CD4-positive, alpha-beta T cell treated with Interleukin-15 for 1 hour (primary cell): ENCODE data around the gene ERC2.

Experiments used
- DNase-seq: peaks from one replicate; pipeline ENCODE4 v3.0.0-alpha.2; 2020

ERC2 gene

GRCh38 chr3:56365905-56366640 lies 102.2 kb downstream of the ERC2 start:
- DNase-seq = no peak

GRCh38 chr3:56364665-56365064 lies 103.6 kb downstream of the ERC2 start:
- DNase-seq = no peak

- no peak for DNase-seq
Observed at GRCh38 chr3:56363720-56364119, 104.5 kb downstream of the ERC2 start.

GRCh38 chr3:56361731-56362130 lies 106.5 kb downstream of the ERC2 start:
- DNase-seq = no peak

GRCh38 chr3:56357266-56357665 lies 111.0 kb downstream of the ERC2 start:
- no peak for DNase-seq

GRCh38 chr3:56356808-56357207 lies 111.5 kb downstream of the ERC2 start:
- DNase-seq = no peak

- no peak for DNase-seq
Observed at GRCh38 chr3:56355570-56356185, 112.6 kb downstream of the ERC2 start.

- no peak for DNase-seq
Observed at GRCh38 chr3:56351537-56351936, 116.7 kb downstream of the ERC2 start.

- DNase-seq = no peak
Observed at GRCh38 chr3:56347219-56347871, 120.9 kb downstream of the ERC2 start.

- DNase-seq = no peak
Observed at GRCh38 chr3:56342475-56342874, 125.8 kb downstream of the ERC2 start.

GRCh38 chr3:56339671-56340070 lies 128.6 kb downstream of the ERC2 start:
- no peak for DNase-seq

- DNase-seq = no peak
Observed at GRCh38 chr3:56339244-56339643, 129.0 kb downstream of the ERC2 start.

- DNase-seq = no peak
Observed at GRCh38 chr3:56336023-56336422, 132.2 kb downstream of the ERC2 start.

GRCh38 chr3:56324473-56324872 lies 143.8 kb downstream of the ERC2 start:
- no peak for DNase-seq

- no peak for DNase-seq
Observed at GRCh38 chr3:56323986-56324420, 144.3 kb downstream of the ERC2 start.

GRCh38 chr3:56322862-56323261 lies 145.4 kb downstream of the ERC2 start:
- DNase-seq = no peak

- DNase-seq = no peak
Observed at GRCh38 chr3:56321892-56322291, 146.4 kb downstream of the ERC2 start.

- DNase-seq = no peak
Observed at GRCh38 chr3:56321383-56321782, 146.9 kb downstream of the ERC2 start.

- DNase-seq = no peak
Observed at GRCh38 chr3:56320883-56321282, 147.4 kb downstream of the ERC2 start.

GRCh38 chr3:56318891-56319290 lies 149.4 kb downstream of the ERC2 start:
- DNase-seq = no peak

- DNase-seq = no peak
Observed at GRCh38 chr3:56316944-56317343, 151.3 kb downstream of the ERC2 start.

GRCh38 chr3:56314842-56315241 lies 153.4 kb downstream of the ERC2 start:
- DNase-seq = no peak

GRCh38 chr3:56309465-56309864 lies 158.8 kb downstream of the ERC2 start:
- DNase-seq = no peak

- DNase-seq = no peak
Observed at GRCh38 chr3:56308471-56308870, 159.8 kb downstream of the ERC2 start.
